GM19351 (cell line): ENCODE results near the gene SPPL3.

ENCODE experiments used
- ATAC-seq: cut with Tn5 transposase; IDR thresholded peaks from one replicate; pipeline ENCODE4 v1.9.1; 2021; ENCODE audit warnings: mild to moderate bottlenecking, moderate library complexity; ENCODE audit not compliant: unreplicated experiment

The SPPL3 gene

GRCh38 chr12:120822832-120823503, 81.2 kb downstream of the SPPL3 start:
- no peak for ATAC-seq

DNA sequence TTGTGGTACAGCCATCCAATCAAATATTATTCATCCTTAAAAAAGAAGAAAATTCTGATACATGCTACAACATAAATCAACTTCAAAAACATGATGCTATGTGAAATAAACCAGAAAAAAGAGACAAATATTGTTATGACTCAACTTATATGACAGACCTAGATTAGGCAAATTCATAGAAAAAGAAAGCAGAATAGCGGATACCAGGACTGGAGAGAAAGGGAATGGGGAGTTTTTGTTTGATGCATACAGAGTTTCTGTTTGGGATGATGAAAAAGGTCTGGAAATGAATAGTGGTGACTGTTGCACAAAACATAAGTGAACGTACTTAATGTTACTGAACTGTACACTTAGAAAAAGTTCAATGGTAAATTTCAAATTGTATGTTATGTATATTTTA, 82.3 kb downstream of the SPPL3 start:
- no peak for ATAC-seq

GRCh38 chr12:120820884-120821510, 83.2 kb downstream of the SPPL3 start:
- no peak for ATAC-seq

DNA sequence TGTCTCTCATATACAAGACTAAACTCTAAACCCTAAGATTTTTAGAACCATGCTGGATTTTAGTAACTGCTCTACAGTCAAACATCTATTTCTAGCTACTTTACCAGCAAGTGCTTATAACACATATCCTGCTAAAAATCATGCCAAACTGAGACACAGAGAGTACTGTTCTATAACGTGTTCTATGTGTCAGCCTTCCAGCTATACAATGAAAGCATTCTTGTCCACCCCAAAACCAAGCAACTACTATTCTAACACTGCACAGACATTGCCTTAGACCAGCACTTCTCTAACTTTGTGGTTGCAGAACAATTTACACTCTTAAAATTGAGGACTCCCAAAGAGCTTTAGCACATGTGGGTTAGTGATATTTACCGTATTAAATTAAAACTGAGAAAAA, 85.7 kb downstream of the SPPL3 start:
- no peak for ATAC-seq

GRCh38 chr12:120817559-120818330, 86.4 kb downstream of the SPPL3 start:
- ATAC-seq, result no peak

DNA sequence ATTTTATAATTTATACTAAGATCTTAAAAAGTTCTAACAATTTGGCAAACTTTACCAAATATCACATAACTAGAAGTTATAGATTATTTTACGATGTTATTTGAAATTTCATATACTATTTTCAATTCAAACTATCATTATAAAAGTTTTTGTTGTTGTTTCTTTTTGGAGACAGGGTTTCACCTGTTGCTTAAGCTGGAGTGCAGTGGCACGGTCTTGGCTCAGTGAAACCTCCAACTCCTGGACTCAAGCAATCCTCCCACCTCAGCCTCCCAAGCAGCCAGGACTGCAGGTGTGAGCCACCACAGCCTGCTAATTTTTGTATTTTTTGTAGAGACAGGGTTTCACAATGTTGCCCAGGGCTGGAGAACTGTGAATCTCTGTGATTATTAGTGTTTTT, 87.8 kb downstream of the SPPL3 start:
- no peak for ATAC-seq

GRCh38 chr12:120814903-120815429, 89.2 kb downstream of the SPPL3 start:
- ATAC-seq, result no peak

- no peak for ATAC-seq
These were observed 89.8 kb downstream of the SPPL3 start for GRCh38 chr12:120814203-120814902.

- no peak for ATAC-seq
These were observed 90.5 kb downstream of the SPPL3 start for GRCh38 chr12:120813588-120814153.

GRCh38 chr12:120810021-120810420, 94.1 kb downstream of the SPPL3 start:
- no peak for ATAC-seq

DNA sequence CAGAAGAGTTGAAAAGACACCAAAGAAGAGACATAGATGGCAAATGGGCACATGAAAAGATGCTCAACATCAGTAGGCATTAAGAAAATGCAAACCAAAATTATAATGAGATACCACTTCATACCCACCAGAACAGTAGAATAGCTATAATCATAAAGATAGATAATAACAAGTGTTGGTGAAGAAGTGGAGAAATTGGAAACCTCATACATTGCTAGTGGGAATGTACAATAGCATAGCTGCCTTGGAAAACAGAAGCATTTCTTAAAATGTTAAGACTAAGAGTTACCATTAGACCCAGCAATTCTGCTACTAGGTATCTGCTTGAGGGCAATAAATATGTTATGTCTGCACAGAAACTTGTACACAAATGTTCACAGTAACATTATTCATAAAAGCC, 99.7 kb downstream of the SPPL3 start:
- no peak for ATAC-seq

DNA sequence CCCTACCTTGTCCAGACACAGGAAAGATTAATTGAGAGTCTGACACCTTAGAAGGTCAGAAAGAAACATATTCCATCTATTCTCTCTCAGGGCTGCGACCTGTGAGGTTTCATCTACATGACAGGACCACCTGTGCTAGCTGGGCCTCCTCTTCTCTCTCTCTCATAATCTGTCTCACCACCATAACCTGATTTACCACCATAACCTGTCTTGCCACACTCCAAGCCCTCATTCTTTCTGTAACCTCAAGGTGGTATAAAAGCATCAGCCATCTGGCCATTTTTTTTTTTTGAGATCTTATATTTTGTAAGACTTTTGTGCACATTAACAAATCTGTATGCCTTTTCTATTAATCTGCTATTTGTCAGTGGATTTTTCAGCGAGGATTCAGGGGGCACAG, 103.0 kb downstream of the SPPL3 start:
- no peak for ATAC-seq

GRCh38 chr12:120800665-120801064, 103.5 kb downstream of the SPPL3 start:
- ATAC-seq, result no peak

GRCh38 chr12:120799243-120800045, 104.7 kb downstream of the SPPL3 start:
- no peak for ATAC-seq

DNA sequence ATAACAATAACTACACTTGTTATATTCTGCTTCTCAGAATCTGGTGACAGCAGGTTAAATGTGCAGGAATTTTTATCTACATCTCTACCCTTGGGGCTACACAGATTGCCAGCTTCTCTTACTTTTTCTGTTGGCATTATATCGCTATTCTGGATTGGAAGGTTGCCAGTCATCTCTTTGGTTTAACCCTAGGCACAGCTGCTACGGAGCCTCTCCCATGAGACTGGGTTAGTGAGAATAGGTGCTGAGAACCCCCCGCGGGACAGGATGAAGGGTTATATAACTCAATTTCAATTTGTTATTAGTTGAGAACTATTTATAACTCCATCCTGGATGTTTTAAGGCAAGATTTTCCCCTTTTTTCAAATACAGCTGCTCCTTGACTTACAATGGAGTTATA, 105.5 kb downstream of the SPPL3 start:
- no peak for ATAC-seq

- peak; percentile 55 for ATAC-seq
These were observed 106.2 kb downstream of the SPPL3 start for GRCh38 chr12:120797677-120798642.

DNA sequence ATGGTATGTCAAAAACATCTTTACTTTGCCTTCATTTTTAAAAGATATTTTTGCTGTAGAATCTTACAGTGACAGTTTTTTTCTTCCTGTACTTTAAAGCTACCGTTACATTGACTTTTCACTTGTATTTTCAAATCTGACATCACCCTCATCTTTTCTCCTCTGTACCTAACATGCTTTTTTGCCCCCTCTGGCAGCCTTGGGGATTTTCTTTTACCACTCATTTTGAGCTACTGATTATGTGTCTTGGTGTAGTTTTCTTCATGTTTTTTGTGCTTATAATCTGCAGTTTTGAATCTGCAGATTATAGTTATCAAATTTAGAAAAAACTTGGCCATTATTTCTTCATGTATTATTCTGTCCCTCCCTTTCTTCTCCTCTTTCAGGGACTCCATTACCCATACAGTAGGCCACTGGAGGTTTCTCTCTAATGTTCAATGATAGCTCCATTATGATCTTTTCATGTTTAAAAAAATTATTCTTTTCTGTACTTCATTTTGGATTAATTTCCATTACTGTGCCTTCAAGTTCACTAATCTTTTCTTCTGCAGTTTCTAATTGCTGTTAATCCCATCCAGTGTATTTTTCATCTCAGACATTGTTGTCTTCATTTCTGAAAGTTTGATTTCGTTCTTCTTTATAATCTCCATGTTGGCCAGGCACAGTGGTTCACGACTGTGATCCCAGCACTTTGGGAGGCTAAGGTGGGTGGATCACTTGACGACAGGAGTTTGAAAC, 108.5 kb downstream of the SPPL3 start:
- ATAC-seq, result no peak

DNA sequence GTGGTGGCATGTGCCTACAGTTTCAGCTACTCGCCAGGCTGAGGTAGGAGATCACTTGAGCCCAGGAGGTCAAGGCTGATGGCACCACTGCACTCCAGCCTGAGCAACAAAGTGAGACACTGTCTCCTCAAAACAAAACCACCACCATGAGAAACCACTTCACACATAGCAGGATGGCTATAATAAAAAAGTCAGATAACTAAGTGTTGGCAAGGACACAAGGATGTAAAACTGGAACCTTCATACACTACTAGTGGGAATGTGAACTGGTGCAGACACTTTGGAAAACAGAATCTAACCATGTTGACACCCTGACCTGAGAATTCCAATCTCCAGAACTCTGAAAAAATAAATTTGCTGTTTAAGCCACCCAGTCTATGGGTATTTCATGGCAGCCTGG, 110.8 kb downstream of the SPPL3 start:
- ATAC-seq, result no peak
